DOHH2 (cell line): ENCODE data around the gene KLLN.

Experiments
- H3F3A ChIP-seq: fragments of 200-600 bp; sonication (generic), shearing (Covaris generic); 2 replicates; pipeline ENCODE4 v1.6.0; 2016; ENCODE audit warnings: antibody characterized with exemption, mild to moderate bottlenecking; ENCODE audit not compliant: control insufficient read depth, insufficient read depth
- H3K27ac ChIP-seq: fragments of 200-600 bp; sonication (generic); 2 replicates; pipeline ENCODE4 v1.5.1; 2014; ENCODE audit warnings: low read depth, mild to moderate bottlenecking, low read length, moderate library complexity
- H3K27me3 ChIP-seq: fragments of 200-600 bp; sonication (generic); 2 replicates; pipeline ENCODE4 v1.6.1; 2014; ENCODE audit warnings: mild to moderate bottlenecking, low read length, mixed read lengths; ENCODE audit not compliant: control insufficient read depth
- H3K36me3 ChIP-seq: fragments of 200-600 bp; sonication (generic); 2 replicates; pipeline ENCODE4 v1.6.1; 2014; ENCODE audit warnings: mild to moderate bottlenecking, low read length, moderate library complexity, mixed read lengths; ENCODE audit not compliant: control insufficient read depth
- H3K4me1 ChIP-seq: fragments of 200-600 bp; sonication (generic); 2 replicates; pipeline ENCODE4 v1.6.1; 2014; ENCODE audit warnings: mild to moderate bottlenecking, low read length, mixed read lengths; ENCODE audit not compliant: control insufficient read depth
- H3K4me2 ChIP-seq: fragments of 200-600 bp; sonication (generic); 2 replicates; pipeline ENCODE4 v1.6.0; 2014; ENCODE audit warnings: mild to moderate bottlenecking, low read length, moderate library complexity
- H3K4me3 ChIP-seq: fragments of 200-600 bp; sonication (generic); 2 replicates; pipeline ENCODE4 v1.5.1; 2014; ENCODE audit warnings: mild to moderate bottlenecking, low read length, mixed read lengths
- H3K79me2 ChIP-seq: fragments of 200-600 bp; sonication (generic); 2 replicates; pipeline ENCODE4 v1.6.1; 2014; ENCODE audit warnings: mild to moderate bottlenecking, low read length, mixed read lengths; ENCODE audit not compliant: control insufficient read depth
- H3K9me2 ChIP-seq: fragments of 200-600 bp; sonication (generic); replicated peaks from 2 replicates; pipeline ENCODE4 v1.6.1; 2014; ENCODE audit warnings: mild to moderate bottlenecking, low read length, mixed read lengths; ENCODE audit not compliant: control insufficient read depth
- H3K9me3 ChIP-seq: fragments of 200-600 bp; sonication (generic); 2 replicates; pipeline ENCODE4 v1.6.1; 2014; ENCODE audit warnings: antibody characterized with exemption, low read length, mixed read lengths; ENCODE audit not compliant: control insufficient read depth, insufficient read depth
- H4K20me1 ChIP-seq: fragments of 200-600 bp; sonication (generic); 2 replicates; pipeline ENCODE4 v1.6.0; 2014; ENCODE audit warnings: low read depth, mild to moderate bottlenecking, antibody characterized with exemption, low read length, moderate library complexity; ENCODE audit not compliant: control insufficient read depth, insufficient read depth
- CTCF ChIP-seq: fragments of 200-600 bp; sonication (generic); IDR thresholded peaks from one replicate; pipeline ENCODE4 v1.5.1; 2014; ENCODE audit warnings: antibody characterized with exemption, mild to moderate bottlenecking, low read depth, low read length; ENCODE audit not compliant: poor library complexity, severe bottlenecking
- EZH2phosphoT487 ChIP-seq: fragments of 200-600 bp; sonication (generic); IDR thresholded peaks from 2 replicates; pipeline ENCODE4 v1.6.1; 2017; ENCODE audit warnings: borderline replicate concordance, mild to moderate bottlenecking, antibody characterized with exemption, low read length, moderate library complexity, mixed read lengths

KLLN gene

GRCh38 chr10:87817609-87818504 lies 45.5 kb downstream of the KLLN start, which contains the start of gene ATAD1:
ATAD1 (minus strand) TSS chr10:87818226; CDS start chr10:87814599, 3,627 bp downstream.
- Histone ChIP-seq H3K4me1 (peaks cover 28% of the 10 kb centered on the region), H3K4me3 (peak within 1 kb of the TSS; percentile 84), H3K79me2 (peaks cover 51% of the 10 kb centered on the region), H3K36me3 (peaks cover 36% of the 10 kb centered on the region), H3K27me3 (no peaks in the 10 kb centered on the region), H3K27ac (peak within 1 kb of the TSS; percentile 80), H3K9me2 (no peaks in the 10 kb centered on the region), H3K4me2 (peak within 1 kb of the TSS; percentile 94), H3K9me3 (no peaks in the 10 kb centered on the region), H3F3A (no peaks in the 10 kb centered on the region), H4K20me1 (no peaks in the 10 kb centered on the region)
- TF ChIP-seq EZH2phosphoT487 (no peak), CTCF (peak; percentile 33)

DNA sequence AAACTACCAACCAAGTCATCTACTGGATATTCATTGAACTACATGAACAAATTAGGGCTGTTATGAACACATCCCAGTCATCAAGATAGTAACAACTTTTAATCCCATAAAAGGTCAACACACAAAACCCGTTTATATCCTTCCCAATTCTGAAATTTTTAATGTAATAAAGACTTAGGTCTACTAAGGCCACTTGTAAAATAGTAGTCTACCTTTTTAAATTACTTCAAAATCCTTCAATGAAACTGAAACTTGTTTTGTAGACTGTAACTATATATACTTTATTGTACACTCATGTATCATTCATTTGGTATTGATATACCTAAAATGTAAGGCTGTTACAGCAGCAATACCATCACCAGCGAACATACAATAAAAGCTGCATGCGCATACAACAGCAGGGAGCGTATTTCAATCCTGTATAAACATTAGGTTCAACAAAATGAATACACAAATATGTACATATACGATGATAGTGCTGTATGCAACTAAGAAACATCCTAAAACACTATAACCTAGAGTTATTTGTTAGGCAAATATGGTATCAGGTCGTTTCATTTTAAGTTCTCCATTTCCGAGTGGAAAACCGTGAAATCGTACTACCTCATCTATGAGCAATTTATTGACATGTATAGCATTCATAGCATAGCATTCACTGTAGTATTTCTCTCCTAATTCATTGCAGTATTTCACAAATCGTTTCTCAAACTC lies 46.3 kb downstream of the KLLN start:
- H3K27me3 ChIP-seq, result no peaks in the 10 kb centered on the region
- peak overlapping the region; percentile 80 for H3K27ac ChIP-seq
- peaks cover 58% of the 10 kb centered on the region for H3K79me2 ChIP-seq
- H4K20me1 ChIP-seq, result no peaks in the 10 kb centered on the region
- H3K9me3 ChIP-seq, result no peaks in the 10 kb centered on the region
- peaks cover 43% of the 10 kb centered on the region for H3K36me3 ChIP-seq
- no peak for TF ChIP-seq CTCF
- no peak for TF ChIP-seq EZH2phosphoT487
- H3K4me2 ChIP-seq, result peak overlapping the region; percentile 94
- H3F3A ChIP-seq, result no peaks in the 10 kb centered on the region
- no peaks in the 10 kb centered on the region for H3K9me2 ChIP-seq
- peak overlapping the region; percentile 84 for H3K4me3 ChIP-seq
- peaks cover 28% of the 10 kb centered on the region for H3K4me1 ChIP-seq

- H3K79me2 ChIP-seq, result peaks cover 65% of the 10 kb centered on the region
- peak overlapping the region; percentile 94 for H3K4me2 ChIP-seq
- H3K9me3 ChIP-seq, result no peaks in the 10 kb centered on the region
- no peaks in the 10 kb centered on the region for H3K9me2 ChIP-seq
- H3K4me1 ChIP-seq, result peaks cover 28% of the 10 kb centered on the region
- H3K4me3 ChIP-seq, result peak overlapping the region; percentile 84
- no peak for TF ChIP-seq EZH2phosphoT487
- TF ChIP-seq CTCF, result no peak
- H4K20me1 ChIP-seq, result no peaks in the 10 kb centered on the region
- H3K27me3 ChIP-seq, result no peaks in the 10 kb centered on the region
- no peak overlapping the region for H3K27ac ChIP-seq
- no peaks in the 10 kb centered on the region for H3F3A ChIP-seq
- H3K36me3 ChIP-seq, result peaks cover 50% of the 10 kb centered on the region
Observed at GRCh38 chr10:87816163-87816897, 47.0 kb downstream of the KLLN start.
